ENCODE measurements around the gene ARHGEF35.
"Not testable (repeated sequence)": the region's sequence is repeated elsewhere in the genome, so short reads cannot be mapped to it uniquely, and the experiment has no call there.

The ARHGEF35 gene

GRCh38 chr7:144195212-144195872 is at the start of gene ARHGEF35:
TSS of gene ARHGEF35 (minus strand) at chr7:144195833. CDS start at chr7:144188383, 7,450 bp downstream.
- DNase-seq (ENCODE audit: low spot score): not testable (repeated sequence)

DNA sequence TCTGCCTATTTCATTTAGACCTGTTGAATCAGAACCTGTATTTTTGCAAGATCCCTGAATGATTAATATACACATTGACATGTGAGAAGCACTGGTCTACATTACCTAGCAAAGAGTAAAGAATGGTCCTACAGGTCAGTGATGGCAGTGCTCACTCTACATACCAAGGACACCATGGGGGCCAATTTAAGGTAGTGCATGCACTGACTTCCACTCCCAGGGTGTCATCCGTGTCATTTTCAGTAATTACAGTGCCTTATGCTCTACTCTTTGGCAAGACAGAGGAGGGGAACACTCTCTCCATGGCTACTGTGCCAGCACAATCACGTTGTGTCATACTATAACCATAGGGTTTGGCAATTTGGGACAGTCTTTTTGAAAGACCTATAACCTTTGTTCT is 49.7 kb upstream of the ARHGEF35 start:
- not testable (repeated sequence) for DNase-seq (ENCODE audit: low spot score)

- not testable (repeated sequence) for DNase-seq (ENCODE audit: low spot score)
These were observed 43.7 kb upstream of the ARHGEF35 start, which contains the start of gene OR2A42 for GRCh38 chr7:144239365-144239764. TSS of gene OR2A42 (minus strand) at chr7:144239605. CDS start at chr7:144232843, 6,762 bp downstream.

DNA sequence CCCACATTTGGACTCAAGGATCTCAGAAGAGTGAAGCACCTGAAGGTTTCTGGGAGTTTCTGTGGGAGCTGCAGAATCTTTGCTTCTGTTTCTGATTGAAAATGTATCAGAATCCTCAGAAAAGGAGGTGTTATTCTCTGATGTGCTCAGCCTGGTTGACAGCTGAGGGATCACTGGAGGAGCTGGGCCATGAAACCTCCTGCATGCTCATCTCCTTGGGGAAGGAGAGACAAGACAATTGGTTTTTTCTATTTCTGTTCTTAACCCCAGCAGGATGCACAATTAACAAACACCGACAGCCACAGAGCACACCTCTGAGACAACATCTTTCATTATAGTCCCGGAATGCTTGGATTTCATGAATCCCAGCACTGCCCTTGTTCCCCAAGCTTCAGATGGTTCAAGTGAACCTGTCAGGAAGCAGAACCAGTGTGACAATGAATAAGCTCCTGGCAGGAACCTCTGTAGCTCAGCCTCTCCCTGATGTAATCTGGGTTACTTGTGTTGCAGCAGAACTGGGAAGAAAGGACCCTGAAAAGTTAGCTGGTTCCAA is 43.0 kb upstream of the ARHGEF35 start:
- not testable (repeated sequence) for DNase-seq (ENCODE audit: low spot score)

DNA sequence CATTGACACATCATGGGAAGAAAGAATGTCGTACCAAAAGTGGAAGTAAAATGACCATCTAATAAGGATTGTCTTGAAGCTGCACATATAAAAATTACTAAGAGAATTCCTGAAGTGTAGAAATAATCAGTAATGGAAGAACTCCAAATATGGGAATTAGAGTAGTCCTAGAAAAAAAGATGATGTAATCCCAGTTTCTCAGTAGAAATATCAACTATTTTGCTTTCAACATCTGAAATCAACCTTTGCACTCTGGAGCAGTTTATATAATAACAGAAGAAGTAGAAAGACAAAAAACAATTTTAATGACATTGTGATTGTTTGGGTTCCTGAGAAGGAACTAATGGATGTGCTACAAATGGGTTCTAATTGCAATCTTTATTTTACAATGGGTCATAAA is 37.4 kb upstream of the ARHGEF35 start:
- DNase-seq (ENCODE audit: low spot score): not testable (repeated sequence)

DNA sequence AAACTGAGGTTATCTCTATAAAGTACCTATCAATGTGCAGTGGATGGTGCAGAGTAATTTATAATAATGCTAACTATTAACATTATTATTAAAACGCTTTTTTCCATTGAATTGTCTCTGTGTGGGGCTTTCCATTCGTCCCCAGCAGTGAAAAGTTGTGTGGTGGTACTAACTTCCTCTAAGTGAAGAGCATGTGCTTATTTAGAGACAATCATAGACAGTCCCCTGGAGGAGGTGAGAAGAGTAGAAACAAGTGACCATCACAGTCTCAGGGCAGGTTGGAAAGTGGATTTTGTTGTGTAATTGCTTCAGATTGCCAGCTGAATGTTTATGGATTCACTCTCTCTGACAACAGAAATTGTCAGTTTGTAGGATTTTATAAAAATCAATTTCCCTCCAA is 35.4 kb upstream of the ARHGEF35 start:
- not testable (repeated sequence) for DNase-seq (ENCODE audit: low spot score)

- DNase-seq (ENCODE audit: low spot score): not testable (repeated sequence)
These were observed 33.2 kb upstream of the ARHGEF35 start for GRCh38 chr7:144228810-144229209.

GRCh38 chr7:144226866-144227265 is 31.2 kb upstream of the ARHGEF35 start:
- DNase-seq (ENCODE audit: low spot score): not testable (repeated sequence)

- not testable (repeated sequence) for DNase-seq (ENCODE audit: low spot score)
These were observed 28.0 kb upstream of the ARHGEF35 start for GRCh38 chr7:144223675-144224074.

- not testable (repeated sequence) for DNase-seq (ENCODE audit: low spot score)
These were observed 24.9 kb upstream of the ARHGEF35 start for GRCh38 chr7:144220531-144220930.

DNA sequence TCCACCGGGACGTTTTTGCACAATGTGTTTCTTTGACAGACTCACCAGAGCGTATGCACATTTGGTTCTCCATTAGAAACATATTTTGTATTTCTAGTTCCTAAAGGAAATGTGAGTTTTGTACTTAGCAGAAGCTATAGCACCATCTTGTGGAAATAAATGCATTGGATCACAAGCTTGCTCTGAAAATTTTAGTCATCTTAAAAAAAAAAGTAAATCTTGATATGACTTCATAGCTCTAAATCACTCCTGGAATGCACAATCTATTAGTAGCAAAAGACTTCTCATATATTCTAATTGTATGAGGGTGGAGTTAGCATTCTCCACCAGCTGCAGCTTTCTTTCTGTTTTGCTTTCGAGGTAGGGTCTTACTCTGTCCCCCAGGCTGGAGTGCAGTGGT is 23.5 kb upstream of the ARHGEF35 start:
- DNase-seq (ENCODE audit: low spot score): not testable (repeated sequence)

DNA sequence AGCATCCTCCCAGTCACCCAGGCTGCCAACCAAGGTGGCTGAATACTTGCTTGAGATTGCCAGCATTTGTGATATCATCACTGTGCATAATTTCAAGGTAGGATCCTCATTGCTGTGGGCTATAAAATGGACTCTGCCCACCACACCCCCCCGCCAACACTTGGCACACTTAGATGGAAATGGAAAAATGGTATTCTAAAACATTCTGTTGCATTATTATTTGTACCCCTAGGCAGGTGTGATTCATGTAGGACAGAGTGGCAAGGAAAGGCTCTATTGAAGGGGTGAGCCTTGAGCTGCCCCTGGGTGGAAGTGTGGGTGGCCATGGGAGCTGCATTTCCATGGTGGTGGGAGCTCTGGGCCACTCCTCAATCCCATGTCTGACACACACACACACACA is 22.9 kb upstream of the ARHGEF35 start:
- DNase-seq (ENCODE audit: low spot score): not testable (repeated sequence)

DNA sequence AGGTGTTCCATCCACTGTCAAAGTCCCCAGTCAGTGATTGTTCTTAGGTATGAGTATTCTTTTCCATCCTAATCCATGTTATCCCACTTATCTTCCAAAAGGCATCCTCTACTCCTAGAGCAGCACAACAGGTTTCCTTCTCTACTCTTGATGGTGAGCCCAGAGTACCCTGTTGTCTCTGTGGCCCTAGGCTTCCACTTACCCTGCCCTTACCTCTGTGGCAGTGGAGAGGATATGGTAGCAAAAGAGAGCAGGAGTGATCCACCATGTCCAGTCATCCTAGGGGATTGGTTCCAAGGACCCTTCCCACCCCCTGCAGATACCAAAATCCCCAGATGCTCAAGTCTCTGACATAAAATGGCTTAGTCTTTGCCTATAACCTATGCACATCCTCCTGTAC is 21.6 kb upstream of the ARHGEF35 start:
- not testable (repeated sequence) for DNase-seq (ENCODE audit: low spot score)

GRCh38 chr7:144205306-144205705 is 9.7 kb upstream of the ARHGEF35 start:
- DNase-seq (ENCODE audit: low spot score): not testable (repeated sequence)

DNA sequence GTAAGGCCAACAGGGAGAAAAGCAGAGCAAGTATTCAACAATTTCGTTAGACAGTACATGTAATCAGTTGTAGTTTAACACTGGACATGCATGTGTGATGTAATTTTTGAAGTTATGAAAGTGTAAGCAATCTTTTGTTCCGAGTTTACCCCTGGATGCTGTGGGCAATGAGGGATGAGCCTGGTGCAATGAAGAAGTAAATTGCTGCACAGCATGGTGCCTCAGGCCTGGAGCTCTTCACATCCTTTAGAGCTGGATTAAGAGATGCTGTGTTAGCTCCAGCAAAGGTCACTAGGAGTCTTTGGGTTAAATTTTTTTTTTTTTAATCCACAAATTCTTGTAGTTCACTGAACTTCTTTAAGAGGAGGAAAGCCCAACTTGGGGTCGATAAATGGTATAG is 7.5 kb upstream of the ARHGEF35 start:
- DNase-seq (ENCODE audit: low spot score): not testable (repeated sequence)

DNA sequence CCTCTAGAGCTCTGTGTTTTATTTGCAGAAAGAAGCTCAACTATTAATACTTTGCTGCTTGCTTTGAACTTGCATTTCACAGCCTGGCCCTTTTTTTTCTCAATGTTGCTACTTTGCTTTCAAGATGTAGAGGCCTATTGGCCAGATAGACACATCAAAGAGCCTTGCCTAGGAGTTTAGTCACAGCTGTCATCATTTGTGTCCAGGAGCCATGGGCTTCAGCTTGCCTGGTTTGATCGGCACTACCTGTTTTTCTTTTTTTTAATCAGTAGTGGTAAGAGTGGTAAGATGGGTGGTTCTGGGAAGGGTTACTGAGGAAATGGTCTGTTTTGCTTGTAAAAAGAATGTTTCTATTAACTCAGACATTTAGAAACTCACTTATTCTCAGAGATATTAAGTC is 6.3 kb upstream of the ARHGEF35 start:
- DNase-seq (ENCODE audit: low spot score): not testable (repeated sequence)

DNA sequence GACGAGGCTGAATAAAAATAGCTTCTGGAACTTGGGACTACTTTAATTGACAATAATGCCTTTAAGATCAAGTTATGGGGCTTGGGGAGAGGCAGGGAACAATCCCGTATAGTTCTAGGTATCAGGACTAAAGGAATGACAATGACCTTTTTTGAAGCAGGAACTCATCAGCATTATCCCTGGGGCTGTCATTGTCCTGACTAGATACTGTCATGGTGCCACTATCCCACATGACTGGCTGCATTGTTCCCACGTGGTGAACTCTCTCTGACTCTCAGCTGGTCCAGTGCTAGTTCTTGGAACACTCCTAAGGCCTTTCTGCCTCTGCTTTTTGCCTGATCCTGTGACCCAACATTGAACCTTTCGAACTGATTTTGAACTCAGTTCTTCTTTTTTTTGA is 3.3 kb upstream of the ARHGEF35 start:
- DNase-seq (ENCODE audit: low spot score): not testable (repeated sequence)

DNA sequence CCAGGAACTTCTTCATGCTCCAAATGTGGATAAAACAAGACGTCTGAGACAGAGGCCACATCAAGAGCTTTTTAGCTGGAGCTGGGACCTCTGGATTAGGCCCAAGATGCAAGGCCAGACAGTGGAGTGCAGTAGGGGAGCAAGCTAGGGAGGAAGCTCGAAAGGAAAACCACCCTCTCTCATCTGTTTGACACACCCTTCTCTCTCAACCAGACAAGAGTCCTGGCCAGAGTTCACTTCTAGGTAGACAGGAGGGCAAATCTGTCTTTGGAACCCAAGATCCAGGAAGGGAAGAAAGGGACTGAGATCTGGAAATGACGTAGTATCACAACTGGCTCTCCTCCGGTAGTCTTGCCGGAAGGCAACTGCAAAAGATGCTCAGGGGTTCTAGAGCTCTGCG is 1.2 kb downstream of the ARHGEF35 start:
- not testable (repeated sequence) for DNase-seq (ENCODE audit: low spot score)

DNA sequence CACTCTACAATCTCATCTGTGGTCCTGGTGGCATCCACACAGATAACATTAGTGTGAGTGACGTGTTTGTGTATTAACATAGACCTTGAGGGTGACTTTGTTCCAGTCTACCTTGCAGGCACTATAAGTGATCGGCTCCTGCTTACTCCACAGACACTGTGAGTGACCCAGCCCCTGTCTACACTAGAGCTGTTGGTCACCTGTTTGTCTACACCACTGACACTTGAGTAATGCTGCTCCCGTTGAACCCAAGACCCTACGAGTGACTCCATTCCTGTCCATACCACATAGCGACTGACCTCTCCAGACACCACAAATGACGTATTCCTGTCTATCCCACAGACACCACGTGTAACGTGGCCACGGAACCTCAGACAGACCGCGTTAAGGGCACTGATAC is 1.9 kb downstream of the ARHGEF35 start:
- DNase-seq (ENCODE audit: low spot score): not testable (repeated sequence)

DNA sequence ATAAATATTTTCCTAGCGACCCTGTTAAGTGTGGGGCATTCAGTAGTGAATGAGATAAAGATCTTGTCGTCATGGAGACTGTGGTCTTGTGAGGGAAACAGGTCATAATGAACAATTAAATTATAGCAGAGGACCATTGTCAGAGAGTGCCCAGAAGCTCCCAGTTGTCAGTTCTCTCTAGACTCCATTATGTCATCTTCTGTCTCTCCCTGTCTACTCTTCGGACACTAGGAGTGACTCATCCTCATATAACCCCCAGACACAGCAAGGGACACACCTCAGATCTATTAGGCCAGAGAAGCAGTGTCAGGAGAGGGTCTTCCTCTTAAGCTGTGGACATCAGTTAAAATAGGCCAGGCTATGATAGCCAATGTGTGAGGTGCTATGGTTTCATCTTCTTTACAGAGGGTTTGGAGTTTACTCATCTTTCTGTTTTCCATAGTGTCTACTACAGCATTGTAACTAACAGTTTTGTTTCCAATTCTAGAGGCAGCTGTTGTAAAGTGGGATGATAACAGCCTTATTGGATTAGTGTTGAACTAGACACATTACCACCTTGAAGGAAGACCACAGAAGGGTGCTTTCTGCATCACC is 7.0 kb downstream of the ARHGEF35 start:
- DNase-seq (ENCODE audit: low spot score): not testable (repeated sequence)

DNA sequence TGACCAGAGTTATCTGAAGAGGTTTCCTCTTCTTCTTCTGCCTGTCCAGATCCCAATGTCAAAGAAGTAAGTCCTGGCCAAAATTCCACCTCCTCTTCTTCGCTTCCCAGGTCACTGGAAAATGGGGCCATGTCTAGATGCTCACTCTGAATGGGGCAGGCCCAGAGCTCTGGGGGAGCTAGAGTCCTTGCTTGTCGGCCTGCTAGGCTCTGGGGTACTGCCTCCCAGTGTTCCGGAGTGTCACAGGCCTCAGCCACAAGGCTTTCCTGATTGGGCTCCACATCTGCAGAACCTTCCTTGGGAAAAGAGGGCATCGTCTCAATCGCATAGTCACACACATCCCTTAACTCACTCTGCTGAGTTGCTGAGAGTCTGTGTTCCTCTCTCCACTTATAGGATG is 7.8 kb downstream of the ARHGEF35 start:
- DNase-seq (ENCODE audit: low spot score): not testable (repeated sequence)

- DNase-seq (ENCODE audit: low spot score): not testable (repeated sequence)
These were observed 12.5 kb downstream of the ARHGEF35 start, which contains the start of gene CTAGE4 for GRCh38 chr7:144183166-144183565. TSS of gene CTAGE4 (plus strand) at chr7:144183466. CDS start at chr7:144183504, 38 bp downstream.

DNA sequence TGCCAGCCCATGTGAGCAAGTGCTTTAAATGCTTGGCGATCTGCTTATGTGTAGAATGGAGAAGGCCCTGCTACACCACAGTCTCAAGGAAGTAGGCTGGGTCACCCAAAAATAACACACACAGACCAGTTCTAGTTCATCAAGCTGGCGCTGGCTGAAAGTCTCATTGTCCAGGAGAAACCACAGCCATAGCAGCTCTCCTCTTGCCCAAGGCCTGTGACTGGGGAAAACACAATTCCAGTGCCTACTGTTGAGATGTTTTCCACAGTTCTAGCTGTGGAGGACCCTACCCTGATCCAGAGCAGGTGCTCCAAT is 16.5 kb downstream of the ARHGEF35 start:
- DNase-seq (ENCODE audit: low spot score): not testable (repeated sequence)

Data from activated CD4-positive, alpha-beta T cell treated with anti-CD3 and anti-CD28 coated beads, Interleukin-2, Interleukin-4, amounts not matched to agents 100 ng/mL and 50 ng/mL, durations not matched to agents 16 hours and 8 hours (primary cell).